ENCODE measurements around the gene KIAA1217.
"Not testable (repeated sequence)": the region's sequence is repeated elsewhere in the genome, so short reads cannot be mapped to it uniquely, and the experiment has no call there.

KIAA1217 gene

GRCh38 chr10:24288581-24288980 is 79.6 kb downstream of the KIAA1217 start:
- no peak for DNase-seq (ENCODE audit: low spot score)

GRCh38 chr10:24289235-24289634 is 80.3 kb downstream of the KIAA1217 start:
- no peak for DNase-seq (ENCODE audit: low spot score)

GRCh38 chr10:24292304-24293293 is 83.7 kb downstream of the KIAA1217 start:
- no peak for DNase-seq (ENCODE audit: low spot score)

- DNase-seq (ENCODE audit: low spot score): no peak
These were observed 90.8 kb downstream of the KIAA1217 start for GRCh38 chr10:24299578-24300260.

GRCh38 chr10:24303522-24304310 is 94.8 kb downstream of the KIAA1217 start:
- DNase-seq (ENCODE audit: low spot score): no peak

- no peak for DNase-seq (ENCODE audit: low spot score)
These were observed 96.9 kb downstream of the KIAA1217 start for GRCh38 chr10:24305551-24306506.

GRCh38 chr10:24306507-24306875 is 97.6 kb downstream of the KIAA1217 start:
- no peak for DNase-seq (ENCODE audit: low spot score)

- DNase-seq (ENCODE audit: low spot score): no peak
These were observed 98.2 kb downstream of the KIAA1217 start for GRCh38 chr10:24307116-24307515.

- DNase-seq (ENCODE audit: low spot score): no peak
These were observed 99.0 kb downstream of the KIAA1217 start for GRCh38 chr10:24307696-24308485.

GRCh38 chr10:24310104-24310503 is 101.2 kb downstream of the KIAA1217 start:
- DNase-seq (ENCODE audit: low spot score): no peak

GRCh38 chr10:24311888-24312287 is 103.0 kb downstream of the KIAA1217 start:
- DNase-seq (ENCODE audit: low spot score): no peak

- DNase-seq (ENCODE audit: low spot score): no peak
These were observed 104.3 kb downstream of the KIAA1217 start for GRCh38 chr10:24313283-24313682.

GRCh38 chr10:24315211-24315610 is 106.3 kb downstream of the KIAA1217 start:
- DNase-seq (ENCODE audit: low spot score): no peak

- DNase-seq (ENCODE audit: low spot score): no peak
These were observed 109.6 kb downstream of the KIAA1217 start for GRCh38 chr10:24318517-24318916.

- no peak for DNase-seq (ENCODE audit: low spot score)
These were observed 111.4 kb downstream of the KIAA1217 start for GRCh38 chr10:24320373-24320772.

GRCh38 chr10:24324651-24325050 is 115.7 kb downstream of the KIAA1217 start:
- no peak for DNase-seq (ENCODE audit: low spot score)

- no peak for DNase-seq (ENCODE audit: low spot score)
These were observed 122.5 kb downstream of the KIAA1217 start for GRCh38 chr10:24331457-24331856.

GRCh38 chr10:24333736-24334135 is 124.8 kb downstream of the KIAA1217 start:
- DNase-seq (ENCODE audit: low spot score): no peak

- DNase-seq (ENCODE audit: low spot score): no peak
These were observed 125.5 kb downstream of the KIAA1217 start for GRCh38 chr10:24334279-24334939.

GRCh38 chr10:24337723-24338122 is 128.8 kb downstream of the KIAA1217 start:
- not testable (repeated sequence) for DNase-seq (ENCODE audit: low spot score)
